HCT116 (cell line): ENCODE results near the gene CT47A1. TPM values are rescaled to one million over a fixed set of nuclear protein-coding genes. Genes with fewer than 3 reads are reported as not detected.
A peak's percentile ranks its signal among the peaks of the same experiment; 100 is the strongest.

Source experiments
- ATAC-seq: fragments of 200-7000 bp; cut with Tn5 transposase; 2 replicates; pipeline ENCODE4 v1.9.1; 2020; ENCODE audit warnings: mild to moderate bottlenecking, moderate library complexity
- BruUV-seq: library from RNA; stranded (reverse); fragments of 400-500 nt; replicated peaks from 2 replicates; lab custom pipeline; 2021; lab: Mats Ljungman, UMichigan
- CTCF ChIA-PET: fragments of 300-600 bp; sonication (Branson Sonifier 250); formaldehyde crosslinking; loops from one replicate; lab custom pipeline; 2021; ENCODE audit warnings: antibody characterized with exemption; lab: Charles Lee
- POLR2A ChIA-PET: fragments of 300-600, 350-600 bp; sonication (Branson Sonifier 250); formaldehyde crosslinking; loops from one replicate; lab custom pipeline; 2021; ENCODE audit warnings: antibody characterized with exemption; lab: Charles Lee
- RAD21 ChIA-PET, 2 experiments: fragments of 300-600 bp; sonication (Branson Sonifier 250); formaldehyde crosslinking; loops; one replicate each; lab custom pipeline; 2023; ENCODE audit warnings: low total read pairs in 2 of 2; ENCODE audit not compliant: uncharacterized antibody in 2 of 2, unreplicated experiment in 2 of 2, low non-redundant PET in 1 of 2; lab: Charles Lee
- DNase-seq: peaks from one replicate; pipeline ENCODE4 v3.0.0-alpha.2; 2010; ENCODE audit warnings: low read depth, low spot score
- H2AFZ ChIP-seq: fragments of 200-600 bp; shearing (Covaris generic), sonication (generic); 2 replicates; pipeline ENCODE4 v1.6.1; 2017; ENCODE audit warnings: low read depth, mixed run types, mixed read lengths, antibody characterized with exemption, low read length; ENCODE audit not compliant: poor library complexity, severe bottlenecking
- H3K27ac ChIP-seq: 2 replicates; pipeline ENCODE4 v1.5.1; 2012; ENCODE audit warnings: low read depth, low read length
- H3K27me3 ChIP-seq: fragments of 200-600 bp; sonication (generic); 2 replicates; pipeline ENCODE4 v1.6.1; 2016; ENCODE audit warnings: mixed run types, low read length, mixed read lengths; ENCODE audit not compliant: insufficient read depth
- H3K36me3 ChIP-seq, 2 experiments: fragments of 200-500 bp in 1 of 2; fragments of 200-600 bp in 1 of 2; sonication (Bioruptor generic) in 1 of 2; sonication (generic) in 1 of 2; 2 replicates each; pipeline versions ENCODE4 v1.5.1 to v1.6.1; 2014 to 2016; ENCODE audit warnings: low read length in 2 of 2, inconsistent platforms in 1 of 2, mixed read lengths in 1 of 2, mixed run types in 1 of 2; ENCODE audit not compliant: insufficient read depth in 2 of 2, control insufficient read depth in 1 of 2
- H3K4me1 ChIP-seq, 2 experiments: fragments of 200-600 bp in 1 of 2; sonication (generic) in 1 of 2; 2 replicates each; pipeline versions ENCODE4 v1.5.1 to v1.6.1; 2012 to 2017; ENCODE audit warnings: low read length in 2 of 2, inconsistent platforms in 1 of 2, mild to moderate bottlenecking in 1 of 2, mixed read lengths in 1 of 2, mixed run types in 1 of 2, moderate library complexity in 1 of 2; ENCODE audit not compliant: insufficient read depth in 2 of 2, control insufficient read depth in 1 of 2
- H3K4me2 ChIP-seq: fragments of 200-600 bp; sonication (generic); 2 replicates; pipeline ENCODE4 v1.6.1; 2017; ENCODE audit warnings: mixed run types, low read length, mixed read lengths
- H3K4me3 ChIP-seq, 2 experiments: fragments of 200-600 bp in 1 of 2; sonication (generic) in 1 of 2; replicated peaks in 1 of 2; 2 replicates each; pipeline ENCODE4 v1.5.1; 2011 to 2016; ENCODE audit warnings: low read length in 2 of 2, control low read depth in 1 of 2, low read depth in 1 of 2, mild to moderate bottlenecking in 1 of 2, mixed read lengths in 1 of 2, mixed run types in 1 of 2
- H3K79me2 ChIP-seq: fragments of 200-600 bp; sonication (generic); 2 replicates; pipeline ENCODE4 v1.6.1; 2017; ENCODE audit warnings: mild to moderate bottlenecking, mixed run types, low read length, moderate library complexity, mixed read lengths; ENCODE audit not compliant: insufficient read depth
- H3K9ac ChIP-seq: fragments of 200-600 bp; sonication (generic); 2 replicates; pipeline ENCODE4 v1.6.1; 2016; ENCODE audit warnings: low read length, mixed read lengths
- H3K9me2 ChIP-seq: fragments of 200-600 bp; sonication (generic), shearing (Covaris generic); 2 replicates; pipeline ENCODE4 v1.6.1; 2017; ENCODE audit warnings: mixed run types, mild to moderate bottlenecking, moderate library complexity; ENCODE audit not compliant: insufficient read depth
- H3K9me3 ChIP-seq, 2 experiments: fragments of 200-500 bp in 1 of 2; fragments of 200-600 bp in 1 of 2; sonication (Bioruptor generic) in 1 of 2; sonication (generic) in 1 of 2; 2 replicates each; pipeline ENCODE4 v1.6.1; 2014 to 2017; ENCODE audit warnings: low read length in 2 of 2, mixed read lengths in 2 of 2, inconsistent platforms in 1 of 2, low read depth in 1 of 2, mild to moderate bottlenecking in 1 of 2, mixed run types in 1 of 2, moderate library complexity in 1 of 2; ENCODE audit not compliant: control insufficient read depth in 1 of 2, insufficient read depth in 1 of 2
- H4K20me1 ChIP-seq: fragments of 200-600 bp; sonication (generic), shearing (Covaris generic); 2 replicates; pipeline ENCODE4 v1.6.1; 2017; ENCODE audit warnings: mixed run types, mild to moderate bottlenecking, moderate library complexity; ENCODE audit not compliant: insufficient read depth
- CEBPB ChIP-seq: IDR thresholded peaks from 2 replicates; pipeline ENCODE4 v1.6.1; 2012; ENCODE audit warnings: low read depth
- CTCF ChIP-seq, 3 experiments: fragments of 200-600 bp in 1 of 3; sonication (generic) in 1 of 3; IDR thresholded peaks in 2 of 3; conservative IDR thresholded peaks in 1 of 3; 2 replicates each; pipeline ENCODE4 v1.5.1; 2012 to 2017; ENCODE audit warnings: low read depth in 2 of 3, low read length in 2 of 3, antibody characterized with exemption in 1 of 3, borderline replicate concordance in 1 of 3, control low read depth in 1 of 3, mild to moderate bottlenecking in 1 of 3, mixed read lengths in 1 of 3, mixed run types in 1 of 3, moderate library complexity in 1 of 3; ENCODE audit not compliant: insufficient read depth in 1 of 3
- EGR1 ChIP-seq: IDR thresholded peaks from 2 replicates; pipeline ENCODE4 v1.6.1; 2012; ENCODE audit warnings: low read depth
- ELF1 ChIP-seq: IDR thresholded peaks from 2 replicates; pipeline ENCODE4 v1.6.1; 2012; ENCODE audit warnings: low read depth, borderline replicate concordance
- FOSL1 ChIP-seq: IDR thresholded peaks from 2 replicates; pipeline ENCODE4 v1.6.1; 2012; ENCODE audit warnings: low read depth
- RAD21 ChIP-seq: IDR thresholded peaks from 2 replicates; pipeline ENCODE4 v1.6.1; 2012; ENCODE audit warnings: low read depth, mild to moderate bottlenecking
- SRF ChIP-seq: IDR thresholded peaks from 2 replicates; pipeline ENCODE4 v1.6.1; 2012; ENCODE audit warnings: low read depth
- ZFX ChIP-seq: fragments of 450-650 bp; IDR thresholded peaks from 2 replicates; pipeline ENCODE4 v1.6.1; 2017
- intact Hi-C: fragments of 100-400 bp; cut with micrococcal nuclease; formaldehyde crosslinking; loops from 2 replicates; pipeline ENCODE4 v1.10.0; 2022
- total RNA-seq: library from RNA; stranded (reverse); gene quantifications from one replicate; pipeline ENCODE4 v1.2.1, GENCODE V29; 2021; ENCODE audit not compliant: unreplicated experiment
- TF ChIP-seq, protein P1 (sequence below): IDR thresholded peaks from 2 replicates; pipeline ENCODE4 v1.6.1; 2012; ENCODE audit warnings: low read depth
- TF ChIP-seq, protein P2 (sequence below): IDR thresholded peaks from 2 replicates; pipeline ENCODE4 v1.6.1; 2012

CT47A1 gene
- total RNA-seq, 1 experiment from 2014 or later: not detected

GRCh38 chrX:121000589-121000988, 15.0 kb upstream of the CT47A1 start:
- Histone ChIP-seq H3K9me3 (no peaks in the 10 kb centered on the region), H3K4me1 (no peaks in the 10 kb centered on the region), H3K4me2 (no peak overlapping the region), H3K27me3 (no peaks in the 10 kb centered on the region), H3K9ac (no peak overlapping the region), H2AFZ (peak overlapping the region; percentile 68), H3K79me2 (no peaks in the 10 kb centered on the region), H4K20me1 (no peaks in the 10 kb centered on the region), H3K36me3 (no peaks in the 10 kb centered on the region), H3K9me2 (no peaks in the 10 kb centered on the region), H3K27ac (no peak overlapping the region), H3K4me3 (no peak overlapping the region)
- intact Hi-C loops: no loop called here
- POLR2A ChIA-PET: no interaction called here
- ATAC-seq (peak; percentile 69), DNase-seq (peak; percentile 36)
- TF ChIP-seq CTCF (IDR thresholded peaks at IDR 0.05 in 2 of 3, conservative IDR thresholded peaks at IDR 0.05 in 1 of 3; ENCODE audit: borderline replicate concordance in 1 of 3, insufficient read depth in 1 of 3, low read depth in 2 of 3, low read length in 2 of 3): peak; percentile 17 to 46 (median 39); a peak in 5 of 6 replicates
- TF ChIP-seq, protein P1, sequence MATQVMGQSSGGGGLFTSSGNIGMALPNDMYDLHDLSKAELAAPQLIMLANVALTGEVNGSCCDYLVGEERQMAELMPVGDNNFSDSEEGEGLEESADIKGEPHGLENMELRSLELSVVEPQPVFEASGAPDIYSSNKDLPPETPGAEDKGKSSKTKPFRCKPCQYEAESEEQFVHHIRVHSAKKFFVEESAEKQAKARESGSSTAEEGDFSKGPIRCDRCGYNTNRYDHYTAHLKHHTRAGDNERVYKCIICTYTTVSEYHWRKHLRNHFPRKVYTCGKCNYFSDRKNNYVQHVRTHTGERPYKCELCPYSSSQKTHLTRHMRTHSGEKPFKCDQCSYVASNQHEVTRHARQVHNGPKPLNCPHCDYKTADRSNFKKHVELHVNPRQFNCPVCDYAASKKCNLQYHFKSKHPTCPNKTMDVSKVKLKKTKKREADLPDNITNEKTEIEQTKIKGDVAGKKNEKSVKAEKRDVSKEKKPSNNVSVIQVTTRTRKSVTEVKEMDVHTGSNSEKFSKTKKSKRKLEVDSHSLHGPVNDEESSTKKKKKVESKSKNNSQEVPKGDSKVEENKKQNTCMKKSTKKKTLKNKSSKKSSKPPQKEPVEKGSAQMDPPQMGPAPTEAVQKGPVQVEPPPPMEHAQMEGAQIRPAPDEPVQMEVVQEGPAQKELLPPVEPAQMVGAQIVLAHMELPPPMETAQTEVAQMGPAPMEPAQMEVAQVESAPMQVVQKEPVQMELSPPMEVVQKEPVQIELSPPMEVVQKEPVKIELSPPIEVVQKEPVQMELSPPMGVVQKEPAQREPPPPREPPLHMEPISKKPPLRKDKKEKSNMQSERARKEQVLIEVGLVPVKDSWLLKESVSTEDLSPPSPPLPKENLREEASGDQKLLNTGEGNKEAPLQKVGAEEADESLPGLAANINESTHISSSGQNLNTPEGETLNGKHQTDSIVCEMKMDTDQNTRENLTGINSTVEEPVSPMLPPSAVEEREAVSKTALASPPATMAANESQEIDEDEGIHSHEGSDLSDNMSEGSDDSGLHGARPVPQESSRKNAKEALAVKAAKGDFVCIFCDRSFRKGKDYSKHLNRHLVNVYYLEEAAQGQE: no peak
- no peak for TF ChIP-seq ELF1
- no peak for TF ChIP-seq ZFX
- TF ChIP-seq EGR1: no peak
- no peak for TF ChIP-seq SRF
- TF ChIP-seq FOSL1: no peak
- peak; percentile 47 for TF ChIP-seq CEBPB
- TF ChIP-seq RAD21: peak; percentile 59
- TF ChIP-seq, protein P2, sequence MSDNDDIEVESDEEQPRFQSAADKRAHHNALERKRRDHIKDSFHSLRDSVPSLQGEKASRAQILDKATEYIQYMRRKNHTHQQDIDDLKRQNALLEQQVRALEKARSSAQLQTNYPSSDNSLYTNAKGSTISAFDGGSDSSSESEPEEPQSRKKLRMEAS: no peak
- RAD21 ChIA-PET: no interaction called here
- no TSS peak for BruUV-seq
- CTCF ChIA-PET: interaction anchor here (0.7 kb wide), 1 partner anchor 308 kb away, joined by 3 read pairs; no protein-coding TSS in a partner anchor
